Stimulated activated CD8-positive, alpha-beta memory T cell treated with anti-CD3 and anti-CD28 coated beads, Interleukin-12 subunit alpha, Interleukin-12 subunit beta, amount 100 ng/mL, for 24 hours (primary cell): ENCODE results near the gene PDCD11.

ENCODE experiments used
- DNase-seq: peaks from one replicate; pipeline ENCODE4 v3.0.0-alpha.2; 2020; ENCODE audit errors: extremely low read depth

Gene PDCD11

GRCh38 chr10:103449208-103450144, 53.0 kb downstream of the PDCD11 start:
- DNase-seq, result no peak

- no peak for DNase-seq
These were observed 53.8 kb downstream of the PDCD11 start for GRCh38 chr10:103450201-103450695.

- no peak for DNase-seq
These were observed 54.8 kb downstream of the PDCD11 start for GRCh38 chr10:103451091-103451813.

GRCh38 chr10:103451831-103452505, 55.5 kb downstream of the PDCD11 start, which contains the start of gene CALHM2:
TSS of gene CALHM2 (minus strand) at chr10:103452370. CDS start at chr10:103449941, 2,429 bp downstream.
- no peak for DNase-seq

GRCh38 chr10:103452506-103453230, 56.2 kb downstream of the PDCD11 start:
- no peak for DNase-seq

- no peak for DNase-seq
These were observed 57.6 kb downstream of the PDCD11 start for GRCh38 chr10:103454026-103454425.

- no peak for DNase-seq
These were observed 58.8 kb downstream of the PDCD11 start for GRCh38 chr10:103455235-103455634.

- DNase-seq, result no peak
These were observed 59.7 kb downstream of the PDCD11 start for GRCh38 chr10:103456074-103456660.

- no peak for DNase-seq
These were observed 60.8 kb downstream of the PDCD11 start for GRCh38 chr10:103457176-103457712.

GRCh38 chr10:103457896-103458583, 61.6 kb downstream of the PDCD11 start:
- no peak for DNase-seq

- DNase-seq, result no peak
These were observed 62.3 kb downstream of the PDCD11 start, which contains the start of gene CALHM1 for GRCh38 chr10:103458720-103459119. TSS of gene CALHM1 (minus strand) at chr10:103458900. CDS start at chr10:103458751, 149 bp downstream.

- DNase-seq, result no peak
These were observed 63.2 kb downstream of the PDCD11 start for GRCh38 chr10:103459615-103460014.

GRCh38 chr10:103463499-103463898, 67.1 kb downstream of the PDCD11 start:
- no peak for DNase-seq

- no peak for DNase-seq
These were observed 69.2 kb downstream of the PDCD11 start for GRCh38 chr10:103465411-103466179.

- DNase-seq, result no peak
These were observed 70.3 kb downstream of the PDCD11 start for GRCh38 chr10:103466734-103467133.

GRCh38 chr10:103467406-103467805, 71.0 kb downstream of the PDCD11 start:
- no peak for DNase-seq

GRCh38 chr10:103469201-103469600, 72.8 kb downstream of the PDCD11 start:
- DNase-seq, result no peak

GRCh38 chr10:103470761-103471653, 74.6 kb downstream of the PDCD11 start:
- DNase-seq, result peak; percentile 38
